ENCODE data around the gene MSL3B.

GRCh38 chr2:233831011-233831721, 37.0 kb downstream of the MSL3B start:
- TF ChIP-seq CTCF (IDR thresholded peaks at IDR 0.05) (no peak), POLR2A (IDR thresholded peaks at IDR 0.05) (no peak)

Data from Peyer's patch (tissue), 4 donors.